B cell (primary cell): ENCODE results near the gene SLCO3A1.

Experiments
- EZH2 ChIP-seq: IDR thresholded peaks from 2 replicates; pipeline ENCODE4 v1.6.1; 2012; ENCODE audit warnings: borderline replicate concordance, low read depth, mild to moderate bottlenecking, moderate library complexity, low read length; ENCODE audit not compliant: insufficient read depth, poor library complexity, severe bottlenecking
- TF ChIP-seq, protein P1 (sequence below): fragments of 200-600 bp; IDR thresholded peaks from one replicate; pipeline ENCODE4 v1.8.0; 2022; ENCODE audit warnings: antibody characterized with exemption, mild to moderate bottlenecking

DNA sequence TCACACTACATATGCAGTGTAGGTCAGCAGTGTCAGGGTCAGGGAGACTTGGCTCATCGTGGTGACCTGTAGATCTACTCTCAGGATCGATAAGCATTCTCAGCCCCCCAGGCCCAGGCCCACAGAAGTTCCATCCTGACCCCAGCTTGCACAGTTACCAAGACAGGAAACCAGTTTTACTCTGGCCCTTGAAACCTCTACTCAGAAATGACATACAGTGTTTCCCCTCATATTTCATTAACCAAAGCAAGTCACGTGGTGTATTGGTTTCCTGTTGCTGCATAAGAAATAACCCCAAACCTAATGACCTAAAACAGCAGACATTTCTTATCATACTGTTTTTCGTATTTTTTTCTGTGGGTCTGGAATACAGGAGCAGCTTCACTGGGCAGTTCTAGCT lies 242.2 kb downstream of the SLCO3A1 start:
- TF ChIP-seq, protein P1, sequence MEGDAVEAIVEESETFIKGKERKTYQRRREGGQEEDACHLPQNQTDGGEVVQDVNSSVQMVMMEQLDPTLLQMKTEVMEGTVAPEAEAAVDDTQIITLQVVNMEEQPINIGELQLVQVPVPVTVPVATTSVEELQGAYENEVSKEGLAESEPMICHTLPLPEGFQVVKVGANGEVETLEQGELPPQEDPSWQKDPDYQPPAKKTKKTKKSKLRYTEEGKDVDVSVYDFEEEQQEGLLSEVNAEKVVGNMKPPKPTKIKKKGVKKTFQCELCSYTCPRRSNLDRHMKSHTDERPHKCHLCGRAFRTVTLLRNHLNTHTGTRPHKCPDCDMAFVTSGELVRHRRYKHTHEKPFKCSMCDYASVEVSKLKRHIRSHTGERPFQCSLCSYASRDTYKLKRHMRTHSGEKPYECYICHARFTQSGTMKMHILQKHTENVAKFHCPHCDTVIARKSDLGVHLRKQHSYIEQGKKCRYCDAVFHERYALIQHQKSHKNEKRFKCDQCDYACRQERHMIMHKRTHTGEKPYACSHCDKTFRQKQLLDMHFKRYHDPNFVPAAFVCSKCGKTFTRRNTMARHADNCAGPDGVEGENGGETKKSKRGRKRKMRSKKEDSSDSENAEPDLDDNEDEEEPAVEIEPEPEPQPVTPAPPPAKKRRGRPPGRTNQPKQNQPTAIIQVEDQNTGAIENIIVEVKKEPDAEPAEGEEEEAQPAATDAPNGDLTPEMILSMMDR: no peak
- no peak for TF ChIP-seq EZH2
